GM19239 (cell line): ENCODE data around the gene BICDL2.

Source experiments
- DNase-seq: peaks from one replicate; pipeline ENCODE4 v3.0.0; 2011; ENCODE audit warnings: low spot score; ENCODE audit not compliant: insufficient read length
- FAIRE-seq: peaks from 2 replicates; lab custom pipeline; 2011; peaks lifted over from hg19 to GRCh38; lab: Jason Lieb, UNC

The BICDL2 gene

GRCh38 chr16:3013998-3014690 is 22.6 kb downstream of the BICDL2 start:
- DNase-seq, result no peak
- FAIRE-seq, result no peak

GRCh38 chr16:3013491-3013951 is 23.2 kb downstream of the BICDL2 start:
- no peak for FAIRE-seq
- DNase-seq, result no peak

- no peak for FAIRE-seq
- no peak for DNase-seq
These were observed 23.8 kb downstream of the BICDL2 start, which contains the start of gene CLDN9 for GRCh38 chr16:3012828-3013420. TSS of gene CLDN9 (plus strand) at chr16:3012923. CDS start at chr16:3013363, 440 bp downstream.

- DNase-seq (no peak), FAIRE-seq (no peak)
These were observed 24.5 kb downstream of the BICDL2 start for GRCh38 chr16:3012246-3012645.

- DNase-seq (no peak), FAIRE-seq (no peak)
These were observed 26.2 kb downstream of the BICDL2 start for GRCh38 chr16:3010510-3010909.

GRCh38 chr16:3009568-3010390 is 27.0 kb downstream of the BICDL2 start:
- no peak for FAIRE-seq
- no peak for DNase-seq

- no peak for FAIRE-seq
These were observed 28.1 kb downstream of the BICDL2 start for GRCh38 chr16:3008690-3009037.

GRCh38 chr16:3007957-3008689 is 28.6 kb downstream of the BICDL2 start:
- DNase-seq (no peak), FAIRE-seq (peak; percentile 44)

More at GRCh38 chr16:3008690-3009037, 28.1 kb downstream of the BICDL2 start:
- no peak for DNase-seq

GRCh38 chr16:3007059-3007956 is 29.4 kb downstream of the BICDL2 start:
- peak; percentile 94 for FAIRE-seq
- peak; percentile 69 for DNase-seq

- DNase-seq, result no peak
These were observed 31.9 kb downstream of the BICDL2 start for GRCh38 chr16:3004781-3005284.

GRCh38 chr16:3004319-3004718 is 32.4 kb downstream of the BICDL2 start:
- FAIRE-seq, result no peak
- no peak for DNase-seq

More at GRCh38 chr16:3004781-3005284, 31.9 kb downstream of the BICDL2 start:
- peak; percentile 40 for FAIRE-seq

GRCh38 chr16:3003582-3004270 is 33.0 kb downstream of the BICDL2 start:
- DNase-seq (peak; percentile 99), FAIRE-seq (peak; percentile 99)

- DNase-seq, result no peak
- no peak for FAIRE-seq
These were observed 35.4 kb downstream of the BICDL2 start for GRCh38 chr16:3001316-3001715.

- FAIRE-seq, result no peak
These were observed 36.2 kb downstream of the BICDL2 start for GRCh38 chr16:3000540-3000939.

GRCh38 chr16:2999929-3000328 is 36.8 kb downstream of the BICDL2 start:
- FAIRE-seq (no peak), DNase-seq (no peak)

More at GRCh38 chr16:3000540-3000939, 36.2 kb downstream of the BICDL2 start:
- DNase-seq, result no peak

GRCh38 chr16:2996298-2996697 is 40.4 kb downstream of the BICDL2 start:
- DNase-seq, result no peak
- FAIRE-seq, result no peak

- DNase-seq (no peak), FAIRE-seq (no peak)
These were observed 44.2 kb downstream of the BICDL2 start for GRCh38 chr16:2992383-2993081.
